Measurements from ENCODE around the gene PPM1G.

Gene PPM1G

DNA sequence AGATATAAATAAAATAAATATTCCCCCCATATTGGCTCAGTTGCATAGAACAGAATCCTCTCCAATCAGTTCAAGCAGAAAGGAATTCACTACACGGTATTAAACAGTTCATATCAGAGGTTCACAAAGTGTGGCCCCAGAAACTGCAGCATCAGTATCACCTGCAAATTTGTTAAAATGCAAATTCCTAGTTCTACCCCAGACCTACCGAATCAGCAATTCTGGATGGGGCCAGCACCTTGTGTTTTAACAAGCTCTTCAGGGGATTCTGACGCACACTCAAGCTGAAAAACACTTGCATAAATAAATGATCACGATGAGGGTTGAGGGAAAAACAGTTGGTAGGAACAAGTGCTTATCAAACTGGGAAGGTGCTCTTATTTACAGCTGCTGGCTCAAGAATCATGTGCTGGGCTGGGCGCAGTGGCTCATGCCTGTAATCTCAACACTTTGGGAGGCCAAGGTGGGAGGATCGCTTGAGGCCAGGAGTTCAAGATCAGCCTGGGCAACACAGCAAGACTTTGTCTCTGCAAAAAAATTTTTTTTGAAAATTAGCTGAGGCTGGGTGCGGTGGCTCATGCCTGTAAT lies 59.2 kb downstream of the PPM1G start:
- no peak for DNase-seq (ENCODE audit: low read depth, low spot score)
- H3K4me1 ChIP-seq (ENCODE audit: insufficient read depth, insufficient read length): no peaks in the 10 kb centered on the region
- no peak overlapping the region for H3K4me3 ChIP-seq (ENCODE audit: insufficient read length, low read depth)
- peaks cover 10% of the 10 kb centered on the region for H3K36me3 ChIP-seq (ENCODE audit: insufficient read depth, insufficient read length, low read length)
- no peaks in the 10 kb centered on the region for H3K9me3 ChIP-seq (ENCODE audit: insufficient read depth, low read length)
- no peak overlapping the region for H3K9ac ChIP-seq (ENCODE audit: insufficient read length, low read depth)
- H3K27me3 ChIP-seq (ENCODE audit: insufficient read depth, insufficient read length): no peaks in the 10 kb centered on the region
- TF ChIP-seq ZNF274 (IDR thresholded peaks at IDR 0.05; ENCODE audit: low read depth, low read length) (no peak), YY1 (IDR thresholded peaks at IDR 0.05; ENCODE audit: insufficient read depth, insufficient read length) (no peak), SUZ12 (IDR thresholded peaks at IDR 0.05; ENCODE audit: extremely low read depth, insufficient read depth, insufficient read length) (no peak)

DNA sequence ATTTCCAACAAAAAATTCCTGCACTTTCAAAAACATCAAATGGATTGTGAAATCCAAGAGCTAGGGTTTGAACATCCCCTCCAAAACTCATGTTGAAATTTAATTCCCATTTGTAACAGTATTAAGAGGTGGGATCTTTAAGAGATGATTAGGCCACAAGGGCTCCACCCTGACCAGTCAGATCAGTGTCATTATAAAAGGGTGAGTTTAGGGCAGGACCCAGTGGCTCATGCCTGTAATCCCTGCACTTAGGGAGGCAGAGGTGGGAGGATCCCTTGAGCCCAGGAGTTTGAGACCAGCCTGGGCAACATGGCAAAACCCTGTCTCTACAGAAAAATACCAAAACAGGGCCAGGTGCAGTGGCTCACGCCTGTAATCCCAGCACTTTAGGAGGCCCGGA lies 61.8 kb downstream of the PPM1G start:
- no peaks in the 10 kb centered on the region for H3K9me3 ChIP-seq (ENCODE audit: insufficient read depth, low read length)
- no peak for TF ChIP-seq ZNF274 (IDR thresholded peaks at IDR 0.05; ENCODE audit: low read depth, low read length)
- no peak for TF ChIP-seq YY1 (IDR thresholded peaks at IDR 0.05; ENCODE audit: insufficient read depth, insufficient read length)
- no peak for TF ChIP-seq SUZ12 (IDR thresholded peaks at IDR 0.05; ENCODE audit: extremely low read depth, insufficient read depth, insufficient read length)
- H3K36me3 ChIP-seq (ENCODE audit: insufficient read depth, insufficient read length, low read length): peaks cover 12% of the 10 kb centered on the region
- DNase-seq (ENCODE audit: low read depth, low spot score): no peak
- no peaks in the 10 kb centered on the region for H3K4me1 ChIP-seq (ENCODE audit: insufficient read depth, insufficient read length)
- H3K9ac ChIP-seq (ENCODE audit: insufficient read length, low read depth): no peak overlapping the region
- H3K27me3 ChIP-seq (ENCODE audit: insufficient read depth, insufficient read length): no peaks in the 10 kb centered on the region
- no peak overlapping the region for H3K4me3 ChIP-seq (ENCODE audit: insufficient read length, low read depth)

DNA sequence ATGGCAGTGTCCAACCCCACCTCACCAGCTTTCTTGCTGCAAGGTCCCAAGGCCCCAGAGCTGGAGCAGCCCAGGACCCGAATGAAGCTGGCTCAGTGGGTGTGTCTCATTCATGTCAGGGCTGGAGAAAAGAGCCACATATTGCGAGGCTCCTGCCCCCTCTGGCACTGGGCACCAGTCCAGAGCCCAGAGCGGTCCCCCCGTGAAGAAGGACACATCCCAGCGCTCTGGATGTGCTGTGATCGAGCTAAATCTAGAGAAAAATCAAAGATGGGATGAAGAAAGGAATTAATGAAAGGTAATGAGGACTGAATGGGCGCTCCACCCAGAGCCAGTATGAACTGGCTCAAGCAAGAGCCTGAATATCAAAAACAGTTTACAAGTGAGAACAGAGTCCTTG lies 73.2 kb downstream of the PPM1G start:
- H3K9me3 ChIP-seq (ENCODE audit: insufficient read depth, low read length): no peaks in the 10 kb centered on the region
- TF ChIP-seq YY1 (IDR thresholded peaks at IDR 0.05; ENCODE audit: insufficient read depth, insufficient read length) (no peak), SUZ12 (IDR thresholded peaks at IDR 0.05; ENCODE audit: extremely low read depth, insufficient read depth, insufficient read length) (no peak), ZNF274 (IDR thresholded peaks at IDR 0.05; ENCODE audit: low read depth, low read length) (no peak)
- peaks cover 87% of the 10 kb centered on the region for H3K36me3 ChIP-seq (ENCODE audit: insufficient read depth, insufficient read length, low read length)
- no peak for DNase-seq (ENCODE audit: low read depth, low spot score)
- H3K27me3 ChIP-seq (ENCODE audit: insufficient read depth, insufficient read length): no peaks in the 10 kb centered on the region
- H3K9ac ChIP-seq (ENCODE audit: insufficient read length, low read depth): no peak overlapping the region
- no peak overlapping the region for H3K4me3 ChIP-seq (ENCODE audit: insufficient read length, low read depth)
- H3K4me1 ChIP-seq (ENCODE audit: insufficient read depth, insufficient read length): no peaks in the 10 kb centered on the region

DNA sequence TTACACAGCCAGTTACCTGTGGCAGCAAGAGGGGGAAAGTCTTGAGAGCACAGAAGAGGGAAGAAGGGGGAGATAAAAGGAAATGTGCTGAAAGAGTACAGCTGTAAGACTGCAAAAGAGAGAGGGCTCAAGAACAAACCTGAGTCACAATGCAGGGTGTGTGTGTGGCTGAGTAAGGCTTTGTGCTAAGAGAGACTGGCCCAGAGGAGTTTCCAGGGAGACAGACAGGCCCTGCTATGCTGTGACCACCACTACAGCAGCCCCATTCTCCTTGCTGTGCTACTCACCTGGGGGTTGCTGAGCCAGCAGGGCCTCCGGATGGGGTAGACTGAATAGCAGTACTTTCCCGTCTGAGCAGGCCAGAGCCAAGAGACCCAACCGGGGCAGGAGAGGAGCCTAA lies 74.1 kb downstream of the PPM1G start:
- TF ChIP-seq YY1 (IDR thresholded peaks at IDR 0.05; ENCODE audit: insufficient read depth, insufficient read length) (no peak), ZNF274 (IDR thresholded peaks at IDR 0.05; ENCODE audit: low read depth, low read length) (no peak), SUZ12 (IDR thresholded peaks at IDR 0.05; ENCODE audit: extremely low read depth, insufficient read depth, insufficient read length) (no peak)
- no peak for DNase-seq (ENCODE audit: low read depth, low spot score)
- H3K9me3 ChIP-seq (ENCODE audit: insufficient read depth, low read length): no peaks in the 10 kb centered on the region
- no peak overlapping the region for H3K9ac ChIP-seq (ENCODE audit: insufficient read length, low read depth)
- no peaks in the 10 kb centered on the region for H3K4me1 ChIP-seq (ENCODE audit: insufficient read depth, insufficient read length)
- peaks cover 88% of the 10 kb centered on the region for H3K36me3 ChIP-seq (ENCODE audit: insufficient read depth, insufficient read length, low read length)
- H3K27me3 ChIP-seq (ENCODE audit: insufficient read depth, insufficient read length): no peaks in the 10 kb centered on the region
- no peak overlapping the region for H3K4me3 ChIP-seq (ENCODE audit: insufficient read length, low read depth)
